SU-DHL-6 (cell line): ENCODE data around the gene WDR93.

Experiments
- CTCF ChIP-seq: fragments of 200-600 bp; sonication (generic); IDR thresholded peaks from one replicate; pipeline ENCODE4 v1.5.1; 2017; ENCODE audit warnings: antibody characterized with exemption, mild to moderate bottlenecking, low read length, moderate library complexity; ENCODE audit not compliant: insufficient read depth, poor library complexity, severe bottlenecking
- EZH2phosphoT487 ChIP-seq: fragments of 200-600 bp; sonication (generic), shearing (Covaris generic); conservative IDR thresholded peaks from 2 replicates; pipeline ENCODE4 v1.6.1; 2018; ENCODE audit warnings: mild to moderate bottlenecking, antibody characterized with exemption, low read length, moderate library complexity, mixed read lengths

DNA sequence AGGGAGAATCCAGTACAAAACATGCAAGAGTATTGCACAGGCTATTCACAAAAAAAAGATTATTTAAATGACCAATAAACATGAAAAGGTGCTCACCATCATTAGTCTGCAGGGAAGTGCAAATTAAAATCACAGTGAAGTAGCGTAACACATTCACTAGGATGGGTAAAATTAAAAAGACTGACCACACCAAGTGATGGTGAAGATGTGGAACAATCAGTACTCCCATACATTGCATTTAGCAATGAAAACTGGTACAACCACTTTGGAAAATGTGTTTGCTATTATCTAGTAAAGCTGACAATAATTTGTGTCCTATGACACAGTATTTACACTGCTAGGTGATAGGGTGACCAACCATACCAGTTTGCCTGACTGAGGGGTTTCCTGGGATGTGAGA, 34.0 kb downstream of the WDR93 start:
- TF ChIP-seq CTCF = no peak
- TF ChIP-seq EZH2phosphoT487 = no peak
